HG03060 (cell line): ENCODE results near the gene TMEM131L.
"Not testable (repeated sequence)": the region's sequence is repeated elsewhere in the genome, so short reads cannot be mapped to it uniquely, and the experiment has no call there.

Experiments
- ATAC-seq: cut with Tn5 transposase; IDR thresholded peaks from one replicate; pipeline ENCODE4 v1.9.1; 2021; ENCODE audit warnings: low read depth, moderate number of reproducible peaks; ENCODE audit not compliant: unreplicated experiment

Gene TMEM131L

GRCh38 chr4:153602758-153603157 is 136.6 kb downstream of the TMEM131L start:
- no peak for ATAC-seq

GRCh38 chr4:153603258-153603657 is 137.1 kb downstream of the TMEM131L start:
- no peak for ATAC-seq

- ATAC-seq = no peak
These were observed 137.7 kb downstream of the TMEM131L start for GRCh38 chr4:153603835-153604234.

- ATAC-seq = not testable (repeated sequence)
These were observed 142.9 kb downstream of the TMEM131L start for GRCh38 chr4:153609070-153609469.

GRCh38 chr4:153610623-153611376 is 144.6 kb downstream of the TMEM131L start:
- ATAC-seq = no peak

- ATAC-seq = no peak
These were observed 145.5 kb downstream of the TMEM131L start for GRCh38 chr4:153611679-153612078.

- ATAC-seq = no peak
These were observed 146.7 kb downstream of the TMEM131L start for GRCh38 chr4:153612878-153613277.

- ATAC-seq = no peak
These were observed 149.9 kb downstream of the TMEM131L start for GRCh38 chr4:153616006-153616555.

- no peak for ATAC-seq
These were observed 152.7 kb downstream of the TMEM131L start for GRCh38 chr4:153618833-153619232.

- no peak for ATAC-seq
These were observed 153.7 kb downstream of the TMEM131L start for GRCh38 chr4:153619811-153620210.

GRCh38 chr4:153620352-153620751 is 154.2 kb downstream of the TMEM131L start:
- ATAC-seq = no peak

GRCh38 chr4:153622093-153622492 is 155.9 kb downstream of the TMEM131L start:
- no peak for ATAC-seq

- ATAC-seq = no peak
These were observed 156.6 kb downstream of the TMEM131L start for GRCh38 chr4:153622778-153623240.

- no peak for ATAC-seq
These were observed 157.3 kb downstream of the TMEM131L start for GRCh38 chr4:153623491-153623890.

GRCh38 chr4:153628796-153629315 is 162.7 kb downstream of the TMEM131L start:
- ATAC-seq = no peak

GRCh38 chr4:153629776-153630175 is 163.6 kb downstream of the TMEM131L start:
- no peak for ATAC-seq

- ATAC-seq = no peak
These were observed 168.7 kb downstream of the TMEM131L start for GRCh38 chr4:153634738-153635353.

GRCh38 chr4:153635846-153636245 is 169.7 kb downstream of the TMEM131L start:
- no peak for ATAC-seq

- ATAC-seq = no peak
These were observed 171.0 kb downstream of the TMEM131L start for GRCh38 chr4:153637201-153637600.

GRCh38 chr4:153638011-153638410 is 171.9 kb downstream of the TMEM131L start:
- ATAC-seq = no peak

GRCh38 chr4:153638999-153639398 is 172.8 kb downstream of the TMEM131L start:
- no peak for ATAC-seq
